GM18867 (cell line): ENCODE data around the gene LIPM.
A peak's percentile ranks its signal among the peaks of the same experiment; 100 is the strongest.

ENCODE experiments used
- ATAC-seq: cut with Tn5 transposase; IDR thresholded peaks from one replicate; pipeline ENCODE4 v1.9.1; 2021; ENCODE audit warnings: mild to moderate bottlenecking, moderate library complexity; ENCODE audit not compliant: unreplicated experiment

The LIPM gene

DNA sequence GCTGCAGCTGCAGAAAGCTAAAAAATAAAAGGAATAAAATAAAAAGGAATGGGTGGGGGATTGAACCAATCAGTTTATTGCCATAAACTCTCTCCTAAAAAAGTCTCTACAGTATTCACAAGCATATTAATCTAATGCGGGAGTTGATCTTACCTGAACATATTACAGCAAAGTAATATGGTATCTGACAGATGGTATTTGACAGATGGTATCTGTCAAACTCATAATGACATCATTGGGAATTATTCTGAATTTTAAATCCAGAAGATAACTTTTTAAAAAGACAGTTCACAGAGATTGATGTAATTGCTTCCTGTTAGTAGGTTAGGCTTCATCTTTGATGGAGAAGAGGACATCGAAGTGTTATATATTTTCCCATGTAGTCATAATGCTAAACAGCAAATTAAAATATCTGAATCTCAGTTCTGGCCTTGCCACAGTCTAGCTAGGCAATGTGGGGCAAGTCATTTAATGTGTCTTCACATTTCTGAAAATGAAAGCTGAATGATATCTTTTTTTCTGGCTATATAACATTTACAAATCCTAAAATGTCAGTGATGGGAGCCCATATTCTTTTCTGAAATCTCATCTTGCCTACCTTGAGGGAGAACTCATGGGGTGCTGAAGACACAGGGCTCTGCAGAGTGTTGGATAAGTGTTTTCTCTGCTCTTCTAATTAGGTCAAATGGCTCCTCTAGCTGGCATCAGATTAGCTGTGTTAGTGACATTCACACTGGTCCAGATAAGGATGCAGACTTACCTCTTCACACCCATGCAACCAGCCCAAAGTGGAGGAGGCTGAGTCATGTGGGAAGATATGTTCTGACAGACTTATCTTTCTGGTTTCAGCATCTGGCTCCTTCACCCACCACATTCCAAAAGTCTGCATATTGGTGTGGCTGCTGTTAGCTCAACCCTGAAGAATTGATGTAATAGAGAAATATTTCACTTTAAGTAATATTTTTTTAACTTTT, 2.1 kb upstream of the LIPM start:
- no peak for ATAC-seq

DNA sequence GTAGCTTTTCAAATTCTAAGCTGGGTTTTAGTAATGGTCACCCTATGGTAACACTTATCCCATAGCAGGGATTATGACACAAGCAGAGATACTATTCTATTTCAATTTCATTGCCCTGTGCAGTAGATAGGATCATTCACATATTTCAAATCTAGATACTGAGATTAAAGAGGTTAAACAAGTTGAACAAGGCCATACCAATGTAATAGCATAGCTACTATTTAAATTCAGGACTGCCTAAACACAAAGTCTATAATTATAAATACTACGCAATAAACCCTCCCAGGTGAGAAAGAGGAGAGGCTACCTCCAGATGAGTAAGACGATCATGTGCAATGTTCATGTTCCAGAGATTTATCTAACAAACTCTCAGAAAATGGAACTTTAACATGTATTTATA, 1.1 kb downstream of the LIPM start:
- ATAC-seq = no peak

- ATAC-seq = no peak
Observed at GRCh38 chr10:88804083-88804812, 1.7 kb downstream of the LIPM start.

DNA sequence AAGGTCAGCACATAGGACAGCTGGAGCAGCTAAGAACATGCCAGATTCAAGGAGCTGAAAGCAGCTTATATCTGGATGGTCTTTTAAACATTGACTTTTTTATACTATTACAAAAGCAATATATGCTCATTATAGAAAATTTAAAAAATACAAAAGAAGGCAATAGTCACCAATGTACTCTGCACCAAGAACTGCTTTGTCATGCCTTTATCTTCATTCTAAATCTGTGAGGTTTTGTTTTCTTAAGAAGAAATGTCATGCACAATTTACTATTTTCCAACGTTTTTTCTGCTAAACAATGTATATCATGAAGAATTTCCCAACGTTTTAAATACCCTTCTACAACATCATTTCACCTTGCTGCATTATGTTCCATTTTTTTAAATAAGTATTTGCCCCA, 2.8 kb downstream of the LIPM start:
- no peak for ATAC-seq

- no peak for ATAC-seq
Observed at GRCh38 chr10:88805924-88806323, 3.4 kb downstream of the LIPM start.

- no peak for ATAC-seq
Observed at GRCh38 chr10:88809621-88810020, 7.1 kb downstream of the LIPM start.

GRCh38 chr10:88810196-88810961, 7.8 kb downstream of the LIPM start:
- ATAC-seq = no peak

- ATAC-seq = no peak
Observed at GRCh38 chr10:88813200-88813599, 10.7 kb downstream of the LIPM start.

GRCh38 chr10:88819290-88819689, 16.8 kb downstream of the LIPM start:
- no peak for ATAC-seq

DNA sequence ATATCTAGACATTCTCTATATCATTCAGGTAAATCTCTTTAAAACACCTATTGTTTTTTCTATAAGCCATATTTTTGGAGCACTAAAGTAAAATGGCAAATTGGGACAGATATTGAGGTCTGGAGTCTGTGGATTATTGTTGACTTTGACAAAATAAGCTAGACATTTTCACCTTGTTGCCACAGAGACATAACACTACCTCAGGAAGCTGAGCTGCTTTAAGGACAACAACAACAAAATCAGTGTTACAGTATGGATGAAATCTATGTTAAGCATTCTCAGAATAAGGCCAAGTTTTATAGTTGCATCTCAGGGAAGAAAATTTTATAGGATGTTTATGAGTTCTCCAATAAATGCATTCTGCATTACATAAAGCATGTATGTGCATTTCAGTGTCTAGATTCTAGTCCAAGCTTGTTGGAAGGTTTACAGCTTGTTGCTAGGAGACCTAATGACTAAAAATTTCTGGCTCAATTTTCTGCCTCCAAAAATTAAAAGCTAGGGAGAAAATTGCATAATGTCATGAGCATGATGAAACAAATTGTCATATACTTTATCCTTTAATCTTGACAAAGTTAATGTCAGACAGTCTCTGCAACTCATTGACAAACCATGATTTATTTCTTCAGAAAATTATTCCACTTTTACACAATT, 18.3 kb downstream of the LIPM start:
- no peak for ATAC-seq

DNA sequence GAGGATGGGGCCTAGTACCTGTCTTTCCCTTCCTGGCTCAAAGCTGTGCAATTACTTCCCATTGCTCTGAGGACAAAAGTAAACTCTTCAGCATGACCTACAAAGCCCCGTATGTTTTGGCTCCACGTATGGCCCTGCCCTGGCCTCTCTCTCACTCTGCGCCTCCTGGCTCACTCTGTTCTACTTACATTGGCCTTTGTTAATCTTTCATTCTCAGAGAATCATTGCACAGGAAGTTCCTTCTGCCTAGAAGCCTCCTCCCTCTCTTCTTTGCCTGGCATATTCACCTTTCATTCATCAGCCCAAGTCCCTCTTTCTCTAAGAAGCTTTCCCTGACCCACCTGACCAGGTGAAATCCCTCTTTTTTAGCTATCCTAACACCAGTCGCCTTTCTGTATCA, 23.9 kb downstream of the LIPM start:
- ATAC-seq = no peak

GRCh38 chr10:88827671-88828070, 25.1 kb downstream of the LIPM start:
- ATAC-seq = no peak

DNA sequence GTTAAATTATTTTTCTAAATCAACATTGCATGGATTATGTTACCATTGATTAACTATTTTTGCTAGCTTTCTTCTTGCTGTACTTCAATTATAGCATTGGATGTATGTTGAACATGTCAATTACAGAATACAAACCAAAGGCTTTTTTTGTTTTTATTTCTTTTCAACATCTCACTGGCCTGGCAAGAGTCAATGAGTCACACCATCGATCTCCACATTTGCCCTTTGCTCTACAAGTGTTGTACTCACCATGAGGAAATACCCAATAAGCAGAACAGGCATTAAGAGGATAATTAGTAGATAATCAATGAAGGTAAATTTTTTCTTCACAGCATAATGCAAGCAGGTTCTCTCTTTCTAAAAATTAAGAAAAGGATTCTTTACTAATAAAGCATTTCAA, 25.8 kb downstream of the LIPM start:
- no peak for ATAC-seq

GRCh38 chr10:88830643-88831268, 28.2 kb downstream of the LIPM start:
- ATAC-seq = no peak

GRCh38 chr10:88831709-88832108, 29.2 kb downstream of the LIPM start:
- no peak for ATAC-seq

DNA sequence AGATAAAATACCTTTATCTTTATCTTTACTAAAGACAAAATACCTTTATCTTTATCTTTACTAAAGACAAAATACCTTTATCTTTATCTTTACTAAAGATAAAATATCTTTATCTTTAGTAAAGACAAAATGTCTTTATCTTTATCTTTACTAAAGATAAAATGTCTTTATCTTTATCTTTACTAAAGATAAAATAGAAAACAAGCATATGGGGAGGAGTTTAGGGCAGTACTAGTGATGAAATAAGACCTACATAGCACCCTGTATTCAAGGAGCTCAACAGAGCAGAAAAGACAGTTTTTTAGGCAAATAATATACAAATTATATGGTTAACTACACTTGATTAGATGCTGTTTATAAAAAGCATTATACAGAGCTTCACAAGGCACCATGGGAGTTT, 29.8 kb downstream of the LIPM start:
- no peak for ATAC-seq

- ATAC-seq = no peak
Observed at GRCh38 chr10:88833156-88833555, 30.6 kb downstream of the LIPM start.

GRCh38 chr10:88833723-88834122, 31.2 kb downstream of the LIPM start:
- ATAC-seq = no peak

DNA sequence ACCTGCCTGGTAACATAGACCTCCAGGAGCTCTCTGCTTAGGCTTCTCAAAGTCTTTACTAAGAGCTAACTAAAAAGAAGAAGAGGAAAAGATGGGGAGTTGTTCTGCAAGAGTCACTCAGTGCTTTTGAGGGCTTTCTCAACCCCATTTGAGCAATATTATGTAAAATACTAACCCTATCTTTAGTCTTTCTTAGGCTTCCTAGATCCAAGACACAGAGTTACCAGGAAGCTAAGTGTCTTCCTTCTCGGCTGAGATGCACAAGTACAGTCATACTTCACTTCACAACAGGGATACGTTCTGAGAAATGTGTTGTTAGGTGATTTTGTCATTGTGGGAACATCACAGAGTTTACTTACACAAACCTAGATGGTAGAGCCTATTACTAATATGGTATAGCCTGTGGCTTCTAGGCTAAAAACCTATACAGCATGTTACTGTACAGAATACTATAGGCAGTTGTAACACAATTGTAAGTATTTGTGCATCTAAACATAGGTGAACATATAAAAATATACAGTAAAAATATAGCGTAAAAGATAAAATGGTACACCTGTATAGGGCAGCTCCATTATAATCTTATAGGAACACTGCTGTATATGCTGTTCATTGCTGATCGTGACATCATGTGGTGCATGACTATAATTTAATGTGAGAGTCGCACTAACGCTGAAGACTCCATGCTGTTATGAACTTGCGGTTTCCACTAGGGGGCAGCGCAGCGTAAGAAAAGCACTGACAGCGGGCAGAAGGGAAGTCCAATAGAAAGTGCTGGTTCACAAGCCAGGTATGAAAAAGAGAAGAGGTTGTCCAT, 32.8 kb downstream of the LIPM start:
- peak; percentile 84 for ATAC-seq

DNA sequence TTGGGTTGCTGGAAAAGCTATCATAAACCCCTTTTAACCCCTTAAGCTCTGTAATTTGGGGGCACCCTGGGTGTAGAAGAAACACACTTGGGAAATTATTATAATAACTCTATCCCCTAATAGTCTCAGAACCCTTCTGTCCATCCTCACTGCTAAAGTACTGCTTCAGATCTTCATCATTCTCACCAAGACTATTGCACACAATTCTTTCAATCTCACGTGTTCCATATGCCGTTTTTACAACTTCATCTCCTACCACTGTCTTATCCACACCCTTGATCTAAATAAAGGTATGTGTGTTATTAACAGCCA, 33.3 kb downstream of the LIPM start:
- ATAC-seq = peak; percentile 9
